IPS DF 19.7 (cell line): ENCODE data around the gene MBD3.

Source experiments
- DNase-seq: peaks from one replicate; pipeline ENCODE4 v3.0.0-alpha.2; 2013; ENCODE audit warnings: low read depth, low spot score

MBD3 gene

GRCh38 chr19:1619703-1620102 is 27.0 kb upstream of the MBD3 start:
- DNase-seq, result no peak

GRCh38 chr19:1619094-1619439 is 26.4 kb upstream of the MBD3 start:
- no peak for DNase-seq

- DNase-seq, result peak; percentile 47
These were observed 25.8 kb upstream of the MBD3 start for GRCh38 chr19:1618157-1619093.

GRCh38 chr19:1616875-1617274 is 24.2 kb upstream of the MBD3 start:
- no peak for DNase-seq

- DNase-seq, result no peak
These were observed 23.7 kb upstream of the MBD3 start for GRCh38 chr19:1616396-1616795.

- no peak for DNase-seq
These were observed 22.6 kb upstream of the MBD3 start for GRCh38 chr19:1615156-1615765.

- no peak for DNase-seq
These were observed 21.3 kb upstream of the MBD3 start for GRCh38 chr19:1613808-1614570.

- DNase-seq, result no peak
These were observed 20.5 kb upstream of the MBD3 start for GRCh38 chr19:1613146-1613545.

GRCh38 chr19:1612114-1613086 is 19.7 kb upstream of the MBD3 start:
- no peak for DNase-seq

GRCh38 chr19:1611353-1611752 is 18.7 kb upstream of the MBD3 start:
- no peak for DNase-seq

- DNase-seq, result no peak
These were observed 17.9 kb upstream of the MBD3 start for GRCh38 chr19:1610579-1610978.

GRCh38 chr19:1609680-1610474 is 17.2 kb upstream of the MBD3 start:
- DNase-seq, result no peak

- no peak for DNase-seq
These were observed 16.4 kb upstream of the MBD3 start for GRCh38 chr19:1609103-1609396.

GRCh38 chr19:1608359-1609102 is 15.9 kb upstream of the MBD3 start:
- no peak for DNase-seq

- DNase-seq, result no peak
These were observed 13.5 kb upstream of the MBD3 start for GRCh38 chr19:1606138-1606651.

- DNase-seq, result peak; percentile 83
These were observed 12.8 kb upstream of the MBD3 start, which contains the start of gene UQCR11 for GRCh38 chr19:1605236-1606137. Gene UQCR11 (minus strand): TSS chr19:1605462. CDS start chr19:1605409, 53 bp downstream.

GRCh38 chr19:1602091-1602707 is 9.5 kb upstream of the MBD3 start:
- no peak for DNase-seq

- DNase-seq, result no peak
These were observed 9.0 kb upstream of the MBD3 start for GRCh38 chr19:1601613-1602064.
